HEK293 (cell line): ENCODE data around the gene HYAL3.

Experiments
- CTCF ChIA-PET: fragments of 350-600 bp; formaldehyde crosslinking; extraction: SDS; loops from one replicate; lab custom pipeline; 2021; ENCODE audit warnings: antibody characterized with exemption; lab: Yijun Ruan, JAX
- POLR2A ChIA-PET: fragments of 300-600 bp; formaldehyde crosslinking; extraction: SDS; loops from one replicate; lab custom pipeline; 2020; ENCODE audit warnings: antibody characterized with exemption, inconsistent platforms; lab: Yijun Ruan, JAX
- H3K27ac ChIP-seq: fragments of 200-500 bp; sonication (Bioruptor generic); 2 replicates; pipeline ENCODE4 v1.5.1; 2014; ENCODE audit warnings: low read depth, low read length, control low read depth, inconsistent platforms; ENCODE audit errors: extremely low read depth
- H3K36me3 ChIP-seq, 2 experiments: fragments of 200-500 bp in 1 of 2; sonication (Bioruptor generic) in 1 of 2; 1 replicate in 1 of 2; 2 replicates in 1 of 2; pipeline ENCODE4 v1.5.1; 2014 to 2017; ENCODE audit warnings: inconsistent platforms in 2 of 2, low read length in 2 of 2; ENCODE audit not compliant: control insufficient read depth in 2 of 2, insufficient read depth in 1 of 2
- H3K4me1 ChIP-seq: fragments of 200-500 bp; sonication (Bioruptor generic); 2 replicates; pipeline ENCODE4 v1.5.1; 2014; ENCODE audit warnings: mild to moderate bottlenecking, low read length, inconsistent platforms; ENCODE audit not compliant: control insufficient read depth, insufficient read depth
- H3K4me3 ChIP-seq: 2 replicates; pipeline ENCODE4 v1.5.1; 2011; ENCODE audit warnings: low read depth, mild to moderate bottlenecking, control low read depth, low read length, moderate library complexity
- H3K9me3 ChIP-seq: fragments of 200-500 bp; sonication (Bioruptor generic); 2 replicates; pipeline ENCODE4 v1.5.1; 2014; ENCODE audit warnings: low read depth, low read length, inconsistent platforms; ENCODE audit not compliant: control insufficient read depth, insufficient read depth
- OSR2 ChIP-seq: fragments of 450-650 bp; formaldehyde crosslinking; IDR thresholded peaks from 2 replicates; pipeline ENCODE4 v1.5.1; 2016; ENCODE audit warnings: missing biosample characterization, missing genetic modification characterization
- TCF7L2 ChIP-seq: IDR thresholded peaks from 2 replicates; pipeline ENCODE4 v1.6.1; 2011; ENCODE audit warnings: low read depth, mild to moderate bottlenecking, inconsistent platforms, low read length, moderate library complexity, borderline replicate concordance
- YY2 ChIP-seq: fragments of 450-650 bp; formaldehyde crosslinking; IDR thresholded peaks from 2 replicates; pipeline ENCODE4 v1.5.1; 2016; ENCODE audit warnings: missing biosample characterization, missing genetic modification characterization
- ZNF132 ChIP-seq: fragments of 450-650 bp; formaldehyde crosslinking; IDR thresholded peaks from 2 replicates; pipeline ENCODE4 v1.5.1; 2017; ENCODE audit warnings: missing biosample characterization, missing genetic modification characterization, borderline replicate concordance
- ZNF175 ChIP-seq: fragments of 450-650 bp; formaldehyde crosslinking; IDR thresholded peaks from 2 replicates; pipeline ENCODE4 v1.5.1; 2016; ENCODE audit warnings: missing biosample characterization, missing genetic modification characterization
- ZNF394 ChIP-seq: fragments of 450-650 bp; formaldehyde crosslinking; IDR thresholded peaks from 2 replicates; pipeline ENCODE4 v1.5.1; 2016; ENCODE audit warnings: missing biosample characterization, missing genetic modification characterization, mild to moderate bottlenecking, moderate library complexity, borderline replicate concordance
- ZNF426 ChIP-seq: fragments of 450-650 bp; formaldehyde crosslinking; IDR thresholded peaks from 2 replicates; pipeline ENCODE4 v1.5.1; 2017; ENCODE audit warnings: missing biosample characterization, missing genetic modification characterization, mild to moderate bottlenecking, inconsistent platforms, moderate library complexity
- ZNF560 ChIP-seq: fragments of 450-650 bp; formaldehyde crosslinking; IDR thresholded peaks from 2 replicates; pipeline ENCODE4 v1.5.1; 2017; ENCODE audit warnings: missing biosample characterization, missing genetic modification characterization, borderline replicate concordance
- ZNF624 ChIP-seq: fragments of 450-650 bp; formaldehyde crosslinking; IDR thresholded peaks from 2 replicates; pipeline ENCODE4 v1.5.1; 2017; ENCODE audit warnings: missing biosample characterization, missing genetic modification characterization
- ZNF837 ChIP-seq: fragments of 450-650 bp; formaldehyde crosslinking; IDR thresholded peaks from 2 replicates; pipeline ENCODE4 v1.5.1; 2016; ENCODE audit warnings: missing biosample characterization, missing genetic modification characterization
- TF ChIP-seq, protein P1 (sequence below): sonication (generic); formaldehyde crosslinking; IDR thresholded peaks from 2 replicates; pipeline ENCODE4 v1.8.1; 2022; ENCODE audit warnings: mild to moderate bottlenecking, moderate library complexity, missing genetic modification reagents
- TF ChIP-seq, protein P2 (sequence below): fragments of 450-650 bp; formaldehyde crosslinking; IDR thresholded peaks from 2 replicates; pipeline ENCODE4 v1.5.1; 2016; ENCODE audit warnings: missing biosample characterization, missing genetic modification characterization
- TF ChIP-seq, protein P3 (sequence below): fragments of 450-650 bp; formaldehyde crosslinking; IDR thresholded peaks from 2 replicates; pipeline ENCODE4 v1.5.1; 2016; ENCODE audit warnings: missing biosample characterization, missing genetic modification characterization, low read depth
- TF ChIP-seq, protein P4 (sequence below): fragments of 450-650 bp; formaldehyde crosslinking; conservative IDR thresholded peaks from 2 replicates; pipeline ENCODE4 v1.5.1; 2016; ENCODE audit warnings: low read depth, missing biosample characterization, missing genetic modification characterization
- TF ChIP-seq, protein P5 (sequence below): fragments of 450-650 bp; formaldehyde crosslinking; IDR thresholded peaks from 2 replicates; pipeline ENCODE4 v1.5.1; 2016; ENCODE audit warnings: missing biosample characterization, missing genetic modification characterization

Gene HYAL3

DNA sequence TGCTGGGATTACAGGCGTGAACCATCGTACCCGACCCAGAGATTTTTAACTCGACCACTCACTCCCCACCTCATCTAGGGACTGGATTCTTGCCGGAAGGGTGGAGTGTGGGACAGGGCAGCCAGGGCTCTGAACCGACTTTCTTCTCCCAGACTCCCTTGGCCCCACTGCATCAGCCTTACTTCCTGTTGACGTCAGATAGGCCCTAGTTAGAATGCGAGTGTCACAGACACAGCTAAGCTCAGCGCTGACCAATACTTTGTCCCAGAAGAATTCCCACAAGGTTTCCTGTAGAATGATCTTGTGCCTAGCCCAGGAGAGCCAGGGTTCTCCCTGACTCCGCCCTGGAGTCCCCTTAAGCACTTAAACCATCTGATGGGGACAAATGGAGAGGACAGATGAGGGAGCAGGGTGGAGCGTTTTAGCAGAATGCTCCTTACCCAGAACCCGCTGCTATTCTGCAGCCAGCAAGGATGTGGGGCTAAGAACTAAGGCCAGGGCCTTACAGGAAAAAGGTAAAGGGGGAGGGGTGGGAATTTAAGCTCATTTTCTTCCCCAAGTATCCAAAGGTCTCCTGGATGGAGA is 34.6 kb upstream of the HYAL3 start (continued):
- TF ChIP-seq YY2 (tag by site-specific recombination) = no peak

DNA sequence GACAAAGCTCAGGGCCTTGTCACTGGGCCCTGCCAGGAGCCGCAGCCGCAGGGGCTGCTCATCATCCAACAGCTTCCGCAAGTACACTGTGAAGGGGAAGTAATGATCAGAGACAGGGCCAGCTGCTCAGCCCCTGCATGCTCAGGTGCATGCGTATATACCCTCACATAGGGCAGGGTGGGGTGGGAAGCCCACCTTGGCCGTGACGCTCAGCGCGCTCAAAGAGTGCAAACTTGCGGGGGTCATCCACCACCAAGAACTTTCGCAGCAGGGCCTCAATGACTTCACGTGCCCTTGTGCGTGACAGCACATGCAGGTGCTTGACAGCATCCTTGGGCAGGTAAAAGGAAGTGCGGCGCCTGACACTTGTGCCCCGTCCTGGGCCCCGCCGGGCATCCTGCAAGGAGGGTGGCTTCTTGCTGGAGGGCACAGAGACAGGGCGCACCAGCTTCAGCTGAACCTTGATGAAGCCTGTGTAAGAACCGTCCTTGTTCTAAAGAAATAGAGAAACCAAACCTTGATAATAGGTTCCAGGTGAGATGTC is 32.2 kb upstream of the HYAL3 start:
- Histone ChIP-seq H3K36me3 (peaks cover 6 to 61% of the 10 kb centered on the region in 2 experiments), H3K9me3 (no peaks in the 10 kb centered on the region), H3K4me3 (no peak overlapping the region), H3K4me1 (no peaks in the 10 kb centered on the region; the same call in 1 of the 2 replicates), H3K27ac (no peak overlapping the region)
- ChIA-PET CTCF (no interaction called here), POLR2A (interaction anchor here (1.0 to 1.3 kb wide), 2 partner anchors 11 to 32 kb away, joined by 3 read pairs; partner anchors contain the start of genes HYAL3 and NAA80)
- TF ChIP-seq ZNF426 = no peak
- TF ChIP-seq ZNF132 (tag by site-specific recombination) = no peak
- no peak for TF ChIP-seq ZNF394 (tag by site-specific recombination)
- TF ChIP-seq, protein P1, sequence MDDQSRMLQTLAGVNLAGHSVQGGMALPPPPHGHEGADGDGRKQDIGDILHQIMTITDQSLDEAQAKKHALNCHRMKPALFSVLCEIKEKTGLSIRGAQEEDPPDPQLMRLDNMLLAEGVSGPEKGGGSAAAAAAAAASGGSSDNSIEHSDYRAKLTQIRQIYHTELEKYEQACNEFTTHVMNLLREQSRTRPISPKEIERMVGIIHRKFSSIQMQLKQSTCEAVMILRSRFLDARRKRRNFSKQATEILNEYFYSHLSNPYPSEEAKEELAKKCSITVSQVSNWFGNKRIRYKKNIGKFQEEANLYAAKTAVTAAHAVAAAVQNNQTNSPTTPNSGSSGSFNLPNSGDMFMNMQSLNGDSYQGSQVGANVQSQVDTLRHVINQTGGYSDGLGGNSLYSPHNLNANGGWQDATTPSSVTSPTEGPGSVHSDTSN = no peak
- TF ChIP-seq ZNF175 (tag by site-specific recombination) = no peak
- TF ChIP-seq TCF7L2 = no peak
- no peak for TF ChIP-seq ZNF560 (tag by site-specific recombination)
- TF ChIP-seq, protein P2, sequence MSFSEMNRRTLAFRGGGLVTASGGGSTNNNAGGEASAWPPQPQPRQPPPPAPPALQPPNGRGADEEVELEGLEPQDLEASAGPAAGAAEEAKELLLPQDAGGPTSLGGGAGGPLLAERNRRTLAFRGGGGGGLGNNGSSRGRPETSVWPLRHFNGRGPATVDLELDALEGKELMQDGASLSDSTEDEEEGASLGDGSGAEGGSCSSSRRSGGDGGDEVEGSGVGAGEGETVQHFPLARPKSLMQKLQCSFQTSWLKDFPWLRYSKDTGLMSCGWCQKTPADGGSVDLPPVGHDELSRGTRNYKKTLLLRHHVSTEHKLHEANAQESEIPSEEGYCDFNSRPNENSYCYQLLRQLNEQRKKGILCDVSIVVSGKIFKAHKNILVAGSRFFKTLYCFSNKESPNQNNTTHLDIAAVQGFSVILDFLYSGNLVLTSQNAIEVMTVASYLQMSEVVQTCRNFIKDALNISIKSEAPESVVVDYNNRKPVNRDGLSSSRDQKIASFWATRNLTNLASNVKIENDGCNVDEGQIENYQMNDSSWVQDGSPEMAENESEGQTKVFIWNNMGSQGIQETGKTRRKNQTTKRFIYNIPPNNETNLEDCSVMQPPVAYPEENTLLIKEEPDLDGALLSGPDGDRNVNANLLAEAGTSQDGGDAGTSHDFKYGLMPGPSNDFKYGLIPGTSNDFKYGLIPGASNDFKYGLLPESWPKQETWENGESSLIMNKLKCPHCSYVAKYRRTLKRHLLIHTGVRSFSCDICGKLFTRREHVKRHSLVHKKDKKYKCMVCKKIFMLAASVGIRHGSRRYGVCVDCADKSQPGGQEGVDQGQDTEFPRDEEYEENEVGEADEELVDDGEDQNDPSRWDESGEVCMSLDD (tag by site-specific recombination) = no peak
- TF ChIP-seq, protein P3, sequence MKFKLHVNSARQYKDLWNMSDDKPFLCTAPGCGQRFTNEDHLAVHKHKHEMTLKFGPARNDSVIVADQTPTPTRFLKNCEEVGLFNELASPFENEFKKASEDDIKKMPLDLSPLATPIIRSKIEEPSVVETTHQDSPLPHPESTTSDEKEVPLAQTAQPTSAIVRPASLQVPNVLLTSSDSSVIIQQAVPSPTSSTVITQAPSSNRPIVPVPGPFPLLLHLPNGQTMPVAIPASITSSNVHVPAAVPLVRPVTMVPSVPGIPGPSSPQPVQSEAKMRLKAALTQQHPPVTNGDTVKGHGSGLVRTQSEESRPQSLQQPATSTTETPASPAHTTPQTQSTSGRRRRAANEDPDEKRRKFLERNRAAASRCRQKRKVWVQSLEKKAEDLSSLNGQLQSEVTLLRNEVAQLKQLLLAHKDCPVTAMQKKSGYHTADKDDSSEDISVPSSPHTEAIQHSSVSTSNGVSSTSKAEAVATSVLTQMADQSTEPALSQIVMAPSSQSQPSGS = no peak
- TF ChIP-seq, protein P4, sequence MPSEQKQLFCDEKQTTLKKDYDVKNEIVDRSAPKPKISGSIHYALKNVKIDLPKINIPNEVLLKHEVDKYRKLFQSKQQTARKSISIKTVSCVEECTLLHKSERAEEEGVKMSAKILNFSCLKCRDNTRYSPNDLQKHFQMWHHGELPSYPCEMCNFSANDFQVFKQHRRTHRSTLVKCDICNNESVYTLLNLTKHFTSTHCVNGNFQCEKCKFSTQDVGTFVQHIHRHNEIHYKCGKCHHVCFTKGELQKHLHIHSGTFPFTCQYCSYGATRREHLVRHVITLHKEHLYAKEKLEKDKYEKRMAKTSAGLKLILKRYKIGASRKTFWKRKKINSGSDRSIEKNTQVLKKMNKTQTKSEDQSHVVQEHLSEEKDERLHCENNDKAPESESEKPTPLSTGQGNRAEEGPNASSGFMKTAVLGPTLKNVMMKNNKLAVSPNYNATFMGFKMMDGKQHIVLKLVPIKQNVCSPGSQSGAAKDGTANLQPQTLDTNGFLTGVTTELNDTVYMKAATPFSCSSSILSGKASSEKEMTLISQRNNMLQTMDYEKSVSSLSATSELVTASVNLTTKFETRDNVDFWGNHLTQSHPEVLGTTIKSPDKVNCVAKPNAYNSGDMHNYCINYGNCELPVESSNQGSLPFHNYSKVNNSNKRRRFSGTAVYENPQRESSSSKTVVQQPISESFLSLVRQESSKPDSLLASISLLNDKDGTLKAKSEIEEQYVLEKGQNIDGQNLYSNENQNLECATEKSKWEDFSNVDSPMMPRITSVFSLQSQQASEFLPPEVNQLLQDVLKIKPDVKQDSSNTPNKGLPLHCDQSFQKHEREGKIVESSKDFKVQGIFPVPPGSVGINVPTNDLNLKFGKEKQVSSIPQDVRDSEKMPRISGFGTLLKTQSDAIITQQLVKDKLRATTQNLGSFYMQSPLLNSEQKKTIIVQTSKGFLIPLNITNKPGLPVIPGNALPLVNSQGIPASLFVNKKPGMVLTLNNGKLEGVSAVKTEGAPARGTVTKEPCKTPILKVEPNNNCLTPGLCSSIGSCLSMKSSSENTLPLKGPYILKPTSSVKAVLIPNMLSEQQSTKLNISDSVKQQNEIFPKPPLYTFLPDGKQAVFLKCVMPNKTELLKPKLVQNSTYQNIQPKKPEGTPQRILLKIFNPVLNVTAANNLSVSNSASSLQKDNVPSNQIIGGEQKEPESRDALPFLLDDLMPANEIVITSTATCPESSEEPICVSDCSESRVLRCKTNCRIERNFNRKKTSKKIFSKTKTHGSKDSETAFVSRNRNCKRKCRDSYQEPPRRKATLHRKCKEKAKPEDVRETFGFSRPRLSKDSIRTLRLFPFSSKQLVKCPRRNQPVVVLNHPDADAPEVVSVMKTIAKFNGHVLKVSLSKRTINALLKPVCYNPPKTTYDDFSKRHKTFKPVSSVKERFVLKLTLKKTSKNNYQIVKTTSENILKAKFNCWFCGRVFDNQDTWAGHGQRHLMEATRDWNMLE (tag by site-specific recombination) = no peak
- TF ChIP-seq OSR2 = no peak
- no peak for TF ChIP-seq ZNF624 (tag by site-specific recombination)
- TF ChIP-seq ZNF837 (tag by site-specific recombination) = no peak
- TF ChIP-seq, protein P5, sequence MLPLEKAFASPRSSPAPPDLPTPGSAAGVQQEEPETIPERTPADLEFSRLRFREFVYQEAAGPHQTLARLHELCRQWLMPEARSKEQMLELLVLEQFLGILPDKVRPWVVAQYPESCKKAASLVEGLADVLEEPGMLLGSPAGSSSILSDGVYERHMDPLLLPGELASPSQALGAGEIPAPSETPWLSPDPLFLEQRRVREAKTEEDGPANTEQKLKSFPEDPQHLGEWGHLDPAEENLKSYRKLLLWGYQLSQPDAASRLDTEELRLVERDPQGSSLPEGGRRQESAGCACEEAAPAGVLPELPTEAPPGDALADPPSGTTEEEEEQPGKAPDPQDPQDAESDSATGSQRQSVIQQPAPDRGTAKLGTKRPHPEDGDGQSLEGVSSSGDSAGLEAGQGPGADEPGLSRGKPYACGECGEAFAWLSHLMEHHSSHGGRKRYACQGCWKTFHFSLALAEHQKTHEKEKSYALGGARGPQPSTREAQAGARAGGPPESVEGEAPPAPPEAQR (tag by site-specific recombination) = no peak
